ENCODE results near the gene DNMT3B.
A peak's percentile ranks its signal among the peaks of the same experiment; 100 is the strongest.
"Not testable (repeated sequence)": the region's sequence is repeated elsewhere in the genome, so short reads cannot be mapped to it uniquely, and the experiment has no call there.

Gene DNMT3B

DNA sequence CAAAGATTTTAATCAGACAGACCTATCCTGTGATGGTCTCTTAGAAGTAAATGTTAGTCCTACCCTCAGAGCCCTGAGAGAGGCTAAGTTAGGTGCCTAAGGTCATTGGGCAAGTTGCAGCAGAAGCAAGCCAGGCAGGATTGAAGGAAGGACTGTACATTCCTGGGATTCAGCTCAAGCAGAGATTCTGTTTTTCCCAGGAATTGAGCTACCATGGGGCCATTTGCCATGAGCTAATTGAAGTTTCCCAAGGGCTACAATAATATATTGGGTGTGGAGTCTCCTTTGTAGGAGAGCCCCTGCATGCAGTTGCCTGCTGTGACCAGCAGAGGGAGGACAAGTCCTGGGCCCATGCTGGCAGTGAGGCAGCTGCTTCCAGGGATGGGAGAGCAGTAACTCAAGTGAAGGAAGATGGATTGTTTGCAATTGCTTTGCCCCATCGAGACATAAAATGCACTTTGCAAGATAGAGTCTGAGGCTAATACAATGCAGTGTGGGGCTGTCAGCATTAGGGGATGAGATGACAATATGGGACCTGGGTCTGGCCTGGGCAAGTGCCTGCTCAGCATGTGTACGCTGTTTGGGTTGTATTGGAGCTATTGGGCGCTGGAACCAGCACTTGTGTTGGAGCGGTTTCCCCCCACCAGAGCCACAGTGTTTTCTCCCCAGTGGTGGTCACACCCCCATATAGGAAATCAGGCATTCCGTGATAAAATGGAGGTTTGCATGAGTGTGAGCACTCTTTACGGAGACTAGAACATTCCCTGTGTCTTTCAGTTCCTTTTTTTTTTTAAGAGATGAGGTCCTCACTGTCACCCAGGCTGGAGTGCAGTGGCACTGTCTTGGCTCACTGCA, 27.9 kb downstream of the DNMT3B start:
- H3K27ac Mint-ChIP-seq, result no peak overlapping the region

DNA sequence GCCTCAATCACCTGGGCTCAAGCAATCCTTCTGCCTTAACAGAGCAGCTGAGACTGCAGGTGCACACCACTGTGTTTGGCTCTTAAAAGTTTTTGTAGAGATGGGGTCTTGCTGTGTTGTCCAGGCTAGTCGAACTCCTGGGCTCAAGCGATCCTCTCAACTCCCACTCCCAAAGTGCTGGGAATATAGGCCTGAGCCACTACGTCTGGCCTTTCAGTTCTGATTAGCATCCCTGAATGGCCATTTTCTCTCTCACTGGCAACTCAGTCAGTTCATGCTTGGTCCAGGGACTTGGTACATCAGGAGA, 28.5 kb downstream of the DNMT3B start:
- Mint-ChIP-seq H3K36me3 (ENCODE audit: insufficient read depth) (no peaks in the 10 kb centered on the region), H3K27me3 (no peaks in the 10 kb centered on the region), H3K27ac (no peak overlapping the region), H3K4me1 (ENCODE audit: low read depth in 2 of 2) (peaks cover 3 to 15% of the 10 kb centered on the region in 2 donors), H3K9me3 (no peaks in the 10 kb centered on the region), H3K4me3 (no peak overlapping the region)
- ATAC-seq (replicated peaks) (no peak), DNase-seq (no peak)

More for the DNA sequence above, 27.9 kb downstream of the DNMT3B start:
- H3K27me3 Mint-ChIP-seq, result no peaks in the 10 kb centered on the region
- DNase-seq (peak; percentile 67 to 74 (median 70)), ATAC-seq (replicated peaks) (peak; percentile 79)
- no peak overlapping the region for H3K4me3 Mint-ChIP-seq
- no peaks in the 10 kb centered on the region for H3K36me3 Mint-ChIP-seq (ENCODE audit: insufficient read depth)
- H3K9me3 Mint-ChIP-seq, result no peaks in the 10 kb centered on the region
- peaks cover 3 to 15% of the 10 kb centered on the region in 2 donors for H3K4me1 Mint-ChIP-seq (ENCODE audit: low read depth in 2 of 2)

DNA sequence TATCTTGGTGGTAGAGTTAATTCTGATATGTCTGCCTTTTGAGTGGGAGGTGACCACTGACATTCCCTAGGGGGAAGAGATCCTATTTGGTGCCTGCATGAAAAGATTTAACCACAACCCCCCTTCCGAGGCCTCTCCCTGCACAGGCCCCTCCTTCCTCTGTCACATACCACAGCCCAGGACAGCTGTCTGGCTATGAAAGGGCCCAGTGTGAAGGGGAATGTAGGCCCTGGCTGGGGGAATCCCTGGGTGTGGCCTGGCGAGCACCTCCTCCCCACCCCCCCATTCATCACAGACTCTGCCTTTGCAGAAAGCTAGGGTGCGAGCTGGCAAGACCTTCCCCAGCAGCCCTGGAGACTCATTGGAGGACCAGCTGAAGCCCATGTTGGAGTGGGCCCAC, 30.1 kb downstream of the DNMT3B start:
- DNase-seq, result no peak
- Mint-ChIP-seq H3K27ac (no peak overlapping the region), H3K36me3 (ENCODE audit: insufficient read depth) (no peaks in the 10 kb centered on the region), H3K4me1 (ENCODE audit: low read depth in 2 of 2) (peaks cover 3 to 17% of the 10 kb centered on the region in 2 donors), H3K27me3 (no peaks in the 10 kb centered on the region), H3K4me3 (no peak overlapping the region), H3K9me3 (no peaks in the 10 kb centered on the region)
- peak; percentile 58 for ATAC-seq (replicated peaks)

DNA sequence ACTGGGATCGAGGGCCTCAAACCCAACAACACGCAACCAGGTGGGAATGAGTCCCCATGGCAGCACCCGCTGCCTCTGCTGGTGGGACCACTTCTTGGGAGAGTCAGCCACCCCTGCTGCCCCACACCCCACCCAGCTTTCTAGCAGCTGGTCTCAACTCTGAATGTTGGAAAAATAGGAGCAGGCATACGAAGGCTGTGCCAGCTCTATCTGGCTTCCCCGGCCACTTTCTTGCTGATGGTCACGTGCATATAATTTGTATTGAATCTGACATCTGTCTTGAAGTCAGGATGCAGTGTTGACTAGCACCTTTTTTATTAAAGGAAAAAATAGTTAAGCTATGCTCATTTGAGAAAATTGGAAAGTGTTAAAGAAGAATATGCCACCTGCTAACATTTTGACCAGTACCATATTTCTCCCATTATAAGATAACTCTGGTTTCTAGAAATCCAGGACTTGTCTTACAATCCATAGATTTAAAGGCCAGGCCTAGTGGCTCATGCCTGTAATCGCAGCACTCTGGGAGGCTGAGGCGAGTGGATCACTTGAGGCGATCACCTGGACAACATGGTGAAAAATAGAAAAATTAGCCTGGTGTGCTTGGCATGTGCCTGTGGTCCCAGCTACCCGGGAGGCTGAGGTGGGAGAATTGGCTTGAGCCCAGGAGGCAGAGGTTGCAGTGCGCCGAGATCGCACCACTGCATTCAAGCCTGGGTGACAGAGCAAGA, 30.7 kb downstream of the DNMT3B start:
- Mint-ChIP-seq H3K4me3 (peak overlapping the region in 1 of 2 donors; percentile 43), H3K27me3 (no peaks in the 10 kb centered on the region)
- no peak for DNase-seq

DNA sequence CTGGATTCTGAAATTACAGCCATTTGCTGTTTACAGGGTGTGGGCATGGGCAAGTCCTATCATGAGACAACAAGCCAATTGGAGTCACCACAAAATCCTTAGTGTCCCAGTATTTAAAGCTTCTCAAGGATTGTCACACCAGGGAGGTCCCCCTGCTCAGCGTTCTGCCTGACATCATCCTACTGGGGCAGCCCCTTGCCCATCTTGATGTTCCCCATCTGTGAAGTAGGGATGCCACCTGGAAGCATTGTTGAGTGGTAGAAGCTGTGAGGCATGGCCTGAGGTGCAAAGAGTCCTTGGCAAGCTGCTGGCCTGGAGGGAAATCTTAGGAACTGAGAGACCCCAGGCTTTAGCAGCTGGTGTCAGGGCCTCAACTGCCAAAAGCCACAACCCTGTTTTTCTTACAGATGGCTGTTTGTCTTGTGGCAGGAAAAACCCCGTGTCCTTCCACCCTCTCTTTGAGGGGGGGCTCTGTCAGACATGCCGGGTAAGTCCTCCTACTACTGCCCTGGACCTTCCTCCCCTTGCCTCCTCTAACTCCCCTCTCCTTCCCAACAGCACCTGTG, 34.3 kb downstream of the DNMT3B start:
- peak overlapping the region in 1 of 2 donors; percentile 68 for H3K27ac Mint-ChIP-seq
- no peaks in the 10 kb centered on the region for H3K27me3 Mint-ChIP-seq
- H3K4me3 Mint-ChIP-seq, result no peak overlapping the region
- H3K9me3 Mint-ChIP-seq, result no peaks in the 10 kb centered on the region
- DNase-seq, result no peak
- ATAC-seq (replicated peaks), result no peak
- peaks cover 0 to 13% of the 10 kb centered on the region in 2 donors for H3K4me1 Mint-ChIP-seq (ENCODE audit: low read depth in 2 of 2)
- no peaks in the 10 kb centered on the region for H3K36me3 Mint-ChIP-seq (ENCODE audit: insufficient read depth)

More for the DNA sequence above, 30.7 kb downstream of the DNMT3B start:
- Mint-ChIP-seq H3K4me1 (ENCODE audit: low read depth in 2 of 2) (peaks cover 3 to 17% of the 10 kb centered on the region in 2 donors), H3K27ac (peak overlapping the region; percentile 26 to 32), H3K36me3 (ENCODE audit: insufficient read depth) (no peaks in the 10 kb centered on the region), H3K9me3 (no peaks in the 10 kb centered on the region)
- ATAC-seq (replicated peaks), result no peak

DNA sequence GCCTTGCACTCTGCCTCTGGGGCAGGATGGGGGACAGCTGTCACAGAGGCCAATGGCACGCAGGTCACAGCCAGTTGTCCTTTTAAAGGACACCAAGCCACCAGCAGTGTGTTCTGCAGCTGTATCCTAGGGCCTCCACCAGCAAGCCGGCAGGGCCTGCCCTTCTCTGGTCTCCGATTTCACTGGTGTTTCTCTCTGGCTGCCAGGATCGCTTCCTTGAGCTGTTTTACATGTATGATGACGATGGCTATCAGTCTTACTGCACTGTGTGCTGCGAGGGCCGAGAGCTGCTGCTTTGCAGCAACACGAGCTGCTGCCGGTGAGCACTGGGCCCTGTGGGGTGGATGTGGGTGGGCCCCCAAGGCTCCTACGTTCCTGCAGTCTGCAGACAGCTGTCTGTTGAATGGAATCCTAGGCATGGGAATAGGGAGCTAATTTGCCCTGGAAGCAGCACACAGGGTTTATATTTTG, 34.8 kb downstream of the DNMT3B start:
- no peak for DNase-seq
- no peak for ATAC-seq (replicated peaks)
- peaks cover 0 to 13% of the 10 kb centered on the region in 2 donors for H3K4me1 Mint-ChIP-seq (ENCODE audit: low read depth in 2 of 2)
- peak overlapping the region in 1 of 2 donors; percentile 68 for H3K27ac Mint-ChIP-seq
- no peaks in the 10 kb centered on the region for H3K27me3 Mint-ChIP-seq
- H3K9me3 Mint-ChIP-seq, result no peaks in the 10 kb centered on the region
- no peak overlapping the region for H3K4me3 Mint-ChIP-seq
- no peaks in the 10 kb centered on the region for H3K36me3 Mint-ChIP-seq (ENCODE audit: insufficient read depth)

DNA sequence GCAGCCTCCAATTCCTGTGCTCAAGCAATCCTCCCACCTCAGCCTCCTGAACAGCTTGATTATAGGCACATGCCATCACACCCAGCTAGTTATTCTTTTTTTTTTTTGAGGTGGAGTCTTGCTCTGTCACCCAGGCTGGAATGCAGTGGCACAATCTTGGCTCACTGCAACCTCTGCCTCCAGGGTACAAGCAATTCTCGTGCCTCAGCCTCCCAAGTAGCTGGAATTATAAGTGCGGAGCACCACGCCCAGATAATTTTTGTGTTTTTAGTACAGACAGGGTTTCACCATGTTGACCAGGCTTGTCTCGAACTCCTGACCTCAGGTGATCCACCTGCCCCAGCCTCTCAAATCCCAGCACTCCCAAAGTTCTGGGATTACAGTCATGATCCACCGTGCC, 35.4 kb downstream of the DNMT3B start:
- Mint-ChIP-seq H3K4me1 (ENCODE audit: low read depth in 2 of 2) (peaks cover 0 to 13% of the 10 kb centered on the region in 2 donors), H3K27ac (peak overlapping the region in 1 of 2 donors; percentile 20)
- not testable (repeated sequence) for H3K36me3 Mint-ChIP-seq (ENCODE audit: insufficient read depth); ATAC-seq (replicated peaks); H3K9me3 Mint-ChIP-seq; H3K27me3 Mint-ChIP-seq; DNase-seq; H3K4me3 Mint-ChIP-seq

DNA sequence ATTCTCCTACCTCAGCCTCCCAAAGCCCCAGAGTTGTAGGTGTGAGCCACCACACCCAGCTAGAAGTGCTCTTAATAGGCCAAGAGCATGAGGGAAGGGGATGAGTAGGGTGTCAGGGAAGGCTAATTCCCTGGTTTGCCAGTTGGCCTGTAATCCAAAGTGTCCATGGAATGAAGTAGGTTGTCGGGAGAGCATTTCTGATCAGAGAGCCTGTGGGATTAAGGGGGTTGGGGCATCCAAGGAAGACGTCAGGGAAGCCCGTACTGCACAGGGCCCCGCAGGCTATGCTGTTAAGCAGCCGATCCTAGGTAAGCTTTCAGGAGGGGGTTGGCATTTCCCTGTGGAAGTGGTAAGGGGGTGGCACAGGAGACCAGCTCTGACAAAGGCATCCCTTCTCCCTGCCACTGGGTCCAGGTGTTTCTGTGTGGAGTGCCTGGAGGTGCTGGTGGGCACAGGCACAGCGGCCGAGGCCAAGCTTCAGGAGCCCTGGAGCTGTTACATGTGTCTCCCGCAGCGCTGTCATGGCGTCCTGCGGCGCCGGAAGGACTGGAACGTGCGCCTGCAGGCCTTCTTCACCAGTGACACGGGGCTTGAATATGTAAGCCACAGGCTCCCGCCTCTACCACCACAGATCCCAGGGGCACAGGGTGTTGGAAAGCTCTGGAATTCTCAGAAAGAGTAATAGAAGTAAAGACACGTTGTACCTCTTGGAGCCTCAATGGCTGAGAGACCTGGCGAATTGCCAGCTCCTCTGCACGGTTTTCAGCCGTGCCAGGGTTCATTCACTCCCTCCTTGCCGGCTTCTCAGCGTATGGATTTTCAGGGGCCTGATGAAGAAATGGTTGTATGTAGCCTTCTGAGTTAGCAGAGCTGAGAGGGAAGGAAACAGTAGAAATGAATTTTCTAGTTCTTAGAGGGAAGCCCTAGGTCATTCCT, 36.1 kb downstream of the DNMT3B start:
- Mint-ChIP-seq H3K27ac (peak overlapping the region in 1 of 2 donors; percentile 20), H3K4me1 (ENCODE audit: low read depth in 2 of 2) (peaks cover 0 to 9% of the 10 kb centered on the region in 2 donors), H3K9me3 (no peaks in the 10 kb centered on the region)

DNA sequence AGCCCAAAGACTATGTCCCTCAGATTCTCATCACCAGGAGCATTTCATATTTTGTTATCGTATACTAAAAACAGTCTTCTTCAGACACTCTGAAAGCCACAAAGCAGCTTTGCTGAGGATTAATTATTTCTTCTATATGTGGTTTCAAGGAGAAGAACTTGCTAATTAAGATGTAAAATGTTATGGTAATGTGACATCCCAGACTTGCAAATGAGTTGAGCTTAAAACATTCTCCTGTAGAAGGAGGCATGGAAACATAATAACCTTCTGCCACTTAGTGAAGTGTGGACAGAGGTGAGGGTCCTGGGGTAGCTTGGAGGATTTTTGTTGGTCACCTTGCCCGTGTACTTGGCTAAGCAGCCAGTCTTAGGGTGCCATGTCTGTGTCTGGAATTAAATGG, 40.9 kb downstream of the DNMT3B start:
- H3K4me1 Mint-ChIP-seq (ENCODE audit: low read depth in 2 of 2), result no peaks in the 10 kb centered on the region
- no peaks in the 10 kb centered on the region for H3K36me3 Mint-ChIP-seq (ENCODE audit: insufficient read depth)
- ATAC-seq (replicated peaks), result no peak
- H3K27me3 Mint-ChIP-seq, result no peaks in the 10 kb centered on the region
- H3K27ac Mint-ChIP-seq, result no peak overlapping the region
- no peak for DNase-seq
- H3K9me3 Mint-ChIP-seq, result no peaks in the 10 kb centered on the region
- no peak overlapping the region for H3K4me3 Mint-ChIP-seq

More for the DNA sequence above, 36.1 kb downstream of the DNMT3B start:
- Mint-ChIP-seq H3K27me3 (no peaks in the 10 kb centered on the region), H3K36me3 (ENCODE audit: insufficient read depth) (no peaks in the 10 kb centered on the region), H3K4me3 (no peak overlapping the region)
- no peak for DNase-seq
- ATAC-seq (replicated peaks), result no peak

DNA sequence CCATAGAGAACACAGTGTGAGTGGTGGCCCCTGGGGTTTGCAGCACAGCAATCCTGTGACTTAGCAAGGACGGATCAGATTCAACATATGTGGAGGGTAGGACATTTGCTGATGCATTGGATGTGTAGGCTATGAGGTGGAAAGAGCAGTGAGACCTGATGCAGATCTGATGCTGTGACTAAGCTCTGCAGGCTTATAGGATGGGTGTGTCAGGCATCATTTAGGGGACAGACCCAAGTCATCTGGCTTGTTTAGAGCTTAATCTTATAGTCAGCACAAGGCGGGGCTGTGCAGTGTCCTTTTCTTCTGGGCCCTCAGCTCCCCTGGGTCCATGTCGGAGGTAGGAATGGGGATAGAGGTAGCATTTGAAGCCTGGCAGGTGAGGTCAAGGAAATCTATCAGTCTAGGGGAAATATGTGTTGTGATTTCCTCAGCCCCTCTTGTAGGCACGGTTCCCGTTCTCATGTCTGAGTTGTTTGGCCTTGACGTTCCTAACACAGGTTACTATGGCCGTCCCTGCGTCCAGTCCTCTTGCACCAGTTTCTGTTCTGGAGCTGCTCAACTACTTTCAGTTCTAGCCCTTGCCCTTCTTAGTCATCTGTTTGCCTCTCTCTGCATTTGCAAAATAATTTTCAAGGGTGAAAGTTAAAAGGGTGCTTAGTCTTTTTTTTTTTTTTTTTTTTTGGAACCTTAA, 42.0 kb downstream of the DNMT3B start:
- ATAC-seq (replicated peaks) (no peak), DNase-seq (no peak)
- Mint-ChIP-seq H3K4me3 (no peak overlapping the region), H3K27ac (no peak overlapping the region), H3K36me3 (ENCODE audit: insufficient read depth) (no peaks in the 10 kb centered on the region), H3K27me3 (no peaks in the 10 kb centered on the region), H3K4me1 (ENCODE audit: low read depth in 2 of 2) (no peaks in the 10 kb centered on the region), H3K9me3 (no peaks in the 10 kb centered on the region)

DNA sequence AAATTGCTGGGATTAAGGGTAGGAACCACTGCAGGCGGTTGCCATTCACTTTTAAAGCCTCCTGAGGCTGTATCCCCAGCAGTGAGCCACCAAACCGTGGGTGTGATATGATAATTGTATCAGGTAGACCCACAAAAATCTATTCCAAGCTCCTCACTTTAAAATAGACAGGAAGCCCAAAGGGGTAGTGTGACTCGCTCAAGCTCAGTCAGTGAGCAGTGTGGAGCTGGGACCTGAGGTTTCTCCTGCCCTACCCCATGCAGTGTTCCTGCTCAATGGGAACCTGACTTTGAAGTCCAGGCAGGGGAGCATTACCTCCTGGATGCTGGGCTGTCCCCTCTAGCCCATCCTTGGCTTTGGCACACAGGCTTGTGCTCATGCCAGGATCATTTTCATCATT, 42.6 kb downstream of the DNMT3B start:
- H3K27me3 Mint-ChIP-seq, result no peaks in the 10 kb centered on the region
- H3K27ac Mint-ChIP-seq, result no peak overlapping the region
- H3K4me3 Mint-ChIP-seq, result no peak overlapping the region
- no peaks in the 10 kb centered on the region for H3K4me1 Mint-ChIP-seq (ENCODE audit: low read depth in 2 of 2)
- ATAC-seq (replicated peaks) (no peak), DNase-seq (no peak)
- no peaks in the 10 kb centered on the region for H3K9me3 Mint-ChIP-seq
- H3K36me3 Mint-ChIP-seq (ENCODE audit: insufficient read depth), result no peaks in the 10 kb centered on the region

DNA sequence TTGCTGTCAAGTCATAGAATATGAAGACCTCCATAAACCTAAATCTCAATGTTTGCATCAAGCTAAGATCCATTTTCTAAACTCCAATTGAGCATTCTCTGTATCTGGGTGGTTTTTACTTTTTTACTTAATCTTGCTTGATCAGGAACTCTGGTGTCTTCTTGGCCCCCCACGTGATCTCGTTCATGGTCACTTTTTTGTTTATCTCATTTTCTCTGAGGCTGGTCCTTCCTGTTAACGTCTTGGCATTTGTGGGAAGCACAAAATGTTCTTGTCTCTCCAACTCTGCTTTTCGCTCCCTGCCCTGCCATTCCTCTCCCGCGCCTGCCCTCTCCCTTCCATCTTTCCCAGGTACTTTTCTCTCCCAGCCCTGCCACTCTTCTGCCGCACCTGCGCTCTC, 43.5 kb downstream of the DNMT3B start:
- DNase-seq (no peak), ATAC-seq (replicated peaks) (no peak)
- Mint-ChIP-seq H3K27me3 (no peaks in the 10 kb centered on the region), H3K36me3 (ENCODE audit: insufficient read depth) (no peaks in the 10 kb centered on the region), H3K27ac (no peak overlapping the region), H3K4me3 (no peak overlapping the region), H3K9me3 (no peaks in the 10 kb centered on the region), H3K4me1 (ENCODE audit: low read depth in 2 of 2) (no peaks in the 10 kb centered on the region)

Data from effector memory CD8-positive, alpha-beta T cell (primary cell).